HEK293T (cell line): ENCODE measurements around the gene CSNK2A1.

ENCODE experiments used
- ELF4 ChIP-seq: fragments of 450-650 bp; IDR thresholded peaks from 2 replicates; pipeline ENCODE4 v1.6.1; 2017; ENCODE audit warnings: antibody characterized with exemption
- LEF1 ChIP-seq: fragments of 450-650 bp; IDR thresholded peaks from 2 replicates; pipeline ENCODE4 v1.6.1; 2017; ENCODE audit warnings: mild to moderate bottlenecking, borderline replicate concordance
- NFRKB ChIP-seq: fragments of 450-650 bp; IDR thresholded peaks from 2 replicates; pipeline ENCODE4 v1.6.1; 2016; ENCODE audit warnings: mild to moderate bottlenecking, moderate library complexity
- SP1 ChIP-seq: fragments of 450-650 bp; IDR thresholded peaks from 2 replicates; pipeline ENCODE4 v1.6.1; 2017
- TF ChIP-seq, protein P1 (sequence below): fragments of 450-650 bp; IDR thresholded peaks from 2 replicates; pipeline ENCODE4 v1.6.1; 2016

DNA sequence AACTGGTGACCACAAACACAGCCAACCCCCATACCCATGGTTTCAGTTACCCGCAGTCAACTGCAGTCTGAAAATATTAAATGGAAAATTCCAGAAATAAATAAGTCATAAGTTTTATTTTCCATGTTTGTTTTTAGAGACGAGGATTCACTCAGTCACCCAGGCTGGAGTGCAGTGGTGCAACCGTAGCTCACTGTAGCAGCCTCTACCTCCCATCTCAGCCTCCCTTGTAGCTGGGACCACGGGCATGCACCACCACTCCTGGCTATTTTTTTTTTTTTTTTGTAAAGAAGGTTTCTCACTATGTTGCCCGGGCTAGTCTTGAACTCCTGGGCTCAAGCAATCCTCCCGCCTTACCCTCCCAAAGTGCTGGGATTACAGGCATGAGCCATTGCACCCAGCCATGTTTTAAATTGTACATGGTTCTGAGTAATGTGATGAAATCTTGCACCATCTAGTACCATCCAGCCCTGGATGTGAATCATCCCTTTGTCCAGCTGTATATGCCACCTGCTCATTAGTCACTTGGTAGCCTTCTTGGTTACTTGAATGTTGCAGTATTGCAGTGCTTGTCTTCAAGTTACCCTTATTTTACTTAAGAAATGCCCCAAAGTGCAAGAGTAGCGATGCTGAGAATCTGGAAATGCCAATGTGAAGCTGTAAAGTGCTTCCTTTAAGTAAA lies 14.5 kb downstream of the CSNK2A1 start:
- TF ChIP-seq LEF1 (no peak), SP1 (no peak), ELF4 (no peak), NFRKB (no peak)
- TF ChIP-seq, protein P1, sequence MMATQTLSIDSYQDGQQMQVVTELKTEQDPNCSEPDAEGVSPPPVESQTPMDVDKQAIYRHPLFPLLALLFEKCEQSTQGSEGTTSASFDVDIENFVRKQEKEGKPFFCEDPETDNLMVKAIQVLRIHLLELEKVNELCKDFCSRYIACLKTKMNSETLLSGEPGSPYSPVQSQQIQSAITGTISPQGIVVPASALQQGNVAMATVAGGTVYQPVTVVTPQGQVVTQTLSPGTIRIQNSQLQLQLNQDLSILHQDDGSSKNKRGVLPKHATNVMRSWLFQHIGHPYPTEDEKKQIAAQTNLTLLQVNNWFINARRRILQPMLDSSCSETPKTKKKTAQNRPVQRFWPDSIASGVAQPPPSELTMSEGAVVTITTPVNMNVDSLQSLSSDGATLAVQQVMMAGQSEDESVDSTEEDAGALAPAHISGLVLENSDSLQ = no peak
